Measurements from ENCODE around the gene CREB5.

The CREB5 gene

GRCh38 chr7:28836716-28837115 is 424.4 kb downstream of the CREB5 start:
- no peak for DNase-seq

- DNase-seq: no peak
Observed at GRCh38 chr7:28837216-28837615, 424.9 kb downstream of the CREB5 start.

GRCh38 chr7:28840592-28840995 is 428.3 kb downstream of the CREB5 start:
- DNase-seq: no peak

GRCh38 chr7:28841766-28842165 is 429.4 kb downstream of the CREB5 start:
- no peak for DNase-seq

GRCh38 chr7:28842769-28843295 is 430.5 kb downstream of the CREB5 start:
- no peak for DNase-seq

GRCh38 chr7:28845106-28845505 is 432.8 kb downstream of the CREB5 start:
- no peak for DNase-seq

GRCh38 chr7:28847176-28847575 is 434.9 kb downstream of the CREB5 start:
- no peak for DNase-seq

- DNase-seq: no peak
Observed at GRCh38 chr7:28847681-28848080, 435.4 kb downstream of the CREB5 start.

- no peak for DNase-seq
Observed at GRCh38 chr7:28848906-28849305, 436.6 kb downstream of the CREB5 start.

- DNase-seq: no peak
Observed at GRCh38 chr7:28850699-28851098, 438.4 kb downstream of the CREB5 start.

GRCh38 chr7:28853150-28853549 is 440.8 kb downstream of the CREB5 start:
- no peak for DNase-seq

- DNase-seq: peak; percentile 85
Observed at GRCh38 chr7:28853834-28854749, 441.8 kb downstream of the CREB5 start.

- no peak for DNase-seq
Observed at GRCh38 chr7:28854750-28855074, 442.4 kb downstream of the CREB5 start.

- DNase-seq: no peak
Observed at GRCh38 chr7:28855538-28856217, 443.4 kb downstream of the CREB5 start.

- DNase-seq: no peak
Observed at GRCh38 chr7:28856656-28857055, 444.3 kb downstream of the CREB5 start.

GRCh38 chr7:28858206-28858605 is 445.9 kb downstream of the CREB5 start:
- DNase-seq: no peak

- DNase-seq: no peak
Observed at GRCh38 chr7:28858895-28859294, 446.6 kb downstream of the CREB5 start.

GRCh38 chr7:28861825-28862224 is 449.5 kb downstream of the CREB5 start:
- no peak for DNase-seq

GRCh38 chr7:28862595-28863272 is 450.4 kb downstream of the CREB5 start:
- DNase-seq: no peak

GRCh38 chr7:28865601-28866144 is 453.4 kb downstream of the CREB5 start:
- DNase-seq: no peak

GRCh38 chr7:28868712-28869111 is 456.4 kb downstream of the CREB5 start:
- DNase-seq: no peak

GRCh38 chr7:28871077-28871476 is 458.8 kb downstream of the CREB5 start:
- no peak for DNase-seq

- no peak for DNase-seq
Observed at GRCh38 chr7:28871631-28872030, 459.3 kb downstream of the CREB5 start.
